ENCODE results near the gene RS1. TPM values are rescaled to one million over a fixed set of nuclear protein-coding genes. Genes with fewer than 3 reads are reported as not detected.

RS1 gene
- polyA plus RNA-seq, 1 donor (not counting 4 experiments of a cell fraction or from before 2014, with no cell fraction given), result not detected

GRCh38 chrX:18691431-18691830, 19.5 kb upstream of the RS1 start:
- Histone ChIP-seq H3K79me2 (ENCODE audit: control insufficient read depth, insufficient read depth, low read length) (no peaks in the 10 kb centered on the region), H3K4me3 (ENCODE audit: control insufficient read depth in 2 of 3, extremely low read depth in 1 of 3, insufficient read depth in 2 of 3, low read depth in 1 of 3, low read length in 3 of 3) (no peak overlapping the region), H3K27ac (ENCODE audit: control insufficient read depth, insufficient read depth, low read length) (no peak overlapping the region), H4K20me1 (ENCODE audit: control insufficient read depth, extremely low read depth, insufficient read depth, low read length) (no peaks in the 10 kb centered on the region), H3K9me3 (ENCODE audit: control insufficient read depth, low read depth, low read length) (no peaks in the 10 kb centered on the region), H3K4me2 (ENCODE audit: control insufficient read depth, extremely low read depth, insufficient read depth, low read depth, low read length) (no peak overlapping the region), H3K27me3 (ENCODE audit: control insufficient read depth, extremely low read depth, insufficient read depth, low read length) (peaks cover under 1% of the 10 kb centered on the region), H3K4me1 (ENCODE audit: control insufficient read depth, extremely low read depth, insufficient read depth, low read length) (no peaks in the 10 kb centered on the region), H2AFZ (ENCODE audit: control insufficient read depth, low read length) (no peak overlapping the region), H3K9ac (ENCODE audit: control insufficient read depth, extremely low read depth, insufficient read depth, low read length) (no peak overlapping the region), H3K36me3 (ENCODE audit: control insufficient read depth in 2 of 2, extremely low read depth in 1 of 2, insufficient read depth in 2 of 2, low read length in 2 of 2) (no peaks in the 10 kb centered on the region), H3K9me1 (ENCODE audit: control insufficient read depth, extremely low read depth, insufficient read depth, low read length) (no peaks in the 10 kb centered on the region)
- DNase-seq (ENCODE audit: low read depth, low spot score) (no peak), FAIRE-seq (no peak)
- no peak for TF ChIP-seq EZH2 (IDR thresholded peaks at IDR 0.05; ENCODE audit: low read length)
- dilution Hi-C loops (cut with MboI; ENCODE audit: extremely low pct_ligation_motif_present, low sequenced_read_pairs), result no loop called here

DNA sequence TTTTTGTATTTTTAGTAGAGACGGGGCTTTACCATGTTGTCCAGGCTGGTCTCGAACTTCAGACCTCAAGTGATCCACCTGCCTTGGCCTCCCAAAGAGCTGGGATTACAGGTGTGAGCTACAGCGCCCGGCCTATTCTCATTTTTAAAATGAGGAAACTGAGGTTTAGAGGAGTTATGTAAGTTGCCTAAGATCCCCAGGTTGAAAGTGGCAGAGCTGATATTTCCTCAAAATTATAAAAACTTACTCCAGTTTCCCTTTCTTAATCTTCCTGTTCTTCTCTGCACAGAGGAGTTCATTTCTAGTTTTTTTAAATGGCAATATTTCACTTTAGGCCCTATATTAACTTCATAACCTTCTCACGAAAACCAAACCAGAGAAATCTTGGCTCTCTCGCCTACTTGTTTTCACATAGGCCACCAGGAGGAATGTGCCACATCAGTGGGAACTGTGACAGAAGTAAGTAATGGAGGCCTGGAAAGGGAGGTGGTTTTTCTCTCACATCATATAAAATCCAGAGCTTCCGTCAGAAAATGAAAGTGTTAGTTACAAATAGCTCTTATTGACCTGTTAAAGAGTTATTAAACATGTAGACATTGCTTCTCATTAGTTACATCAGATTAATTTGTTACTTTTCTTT, 16.1 kb upstream of the RS1 start:
- Histone ChIP-seq H3K79me2 (ENCODE audit: control insufficient read depth, insufficient read depth, low read length) (no peaks in the 10 kb centered on the region), H3K36me3 (ENCODE audit: control insufficient read depth in 2 of 2, extremely low read depth in 1 of 2, insufficient read depth in 2 of 2, low read length in 2 of 2) (no peaks in the 10 kb centered on the region), H3K9me3 (ENCODE audit: control insufficient read depth, low read depth, low read length) (no peaks in the 10 kb centered on the region), H3K9me1 (ENCODE audit: control insufficient read depth, extremely low read depth, insufficient read depth, low read length) (no peaks in the 10 kb centered on the region), H3K4me1 (ENCODE audit: control insufficient read depth, extremely low read depth, insufficient read depth, low read length) (no peaks in the 10 kb centered on the region), H3K27ac (ENCODE audit: control insufficient read depth, insufficient read depth, low read length) (no peak overlapping the region), H3K27me3 (ENCODE audit: control insufficient read depth, extremely low read depth, insufficient read depth, low read length) (no peaks in the 10 kb centered on the region), H3K9ac (ENCODE audit: control insufficient read depth, extremely low read depth, insufficient read depth, low read length) (no peak overlapping the region), H3K4me2 (ENCODE audit: control insufficient read depth, extremely low read depth, insufficient read depth, low read depth, low read length) (no peak overlapping the region), H2AFZ (ENCODE audit: control insufficient read depth, low read length) (no peak overlapping the region), H4K20me1 (ENCODE audit: control insufficient read depth, extremely low read depth, insufficient read depth, low read length) (no peaks in the 10 kb centered on the region), H3K4me3 (ENCODE audit: control insufficient read depth in 2 of 3, extremely low read depth in 1 of 3, insufficient read depth in 2 of 3, low read depth in 1 of 3, low read length in 3 of 3) (no peak overlapping the region)
- FAIRE-seq (no peak), DNase-seq (ENCODE audit: low read depth, low spot score) (no peak)
- dilution Hi-C loops (cut with MboI; ENCODE audit: extremely low pct_ligation_motif_present, low sequenced_read_pairs), result no loop called here
- TF ChIP-seq CTCF (optimal IDR thresholded peaks at IDR 0.05 in 1 of 3, IDR thresholded peaks at IDR 0.05 in 1 of 3, conservative IDR thresholded peaks at IDR 0.05 in 1 of 3; ENCODE audit: extremely low read depth in 1 of 3, insufficient read depth in 2 of 3, low read length in 3 of 3) (no peak), EZH2 (IDR thresholded peaks at IDR 0.05; ENCODE audit: low read length) (no peak)

DNA sequence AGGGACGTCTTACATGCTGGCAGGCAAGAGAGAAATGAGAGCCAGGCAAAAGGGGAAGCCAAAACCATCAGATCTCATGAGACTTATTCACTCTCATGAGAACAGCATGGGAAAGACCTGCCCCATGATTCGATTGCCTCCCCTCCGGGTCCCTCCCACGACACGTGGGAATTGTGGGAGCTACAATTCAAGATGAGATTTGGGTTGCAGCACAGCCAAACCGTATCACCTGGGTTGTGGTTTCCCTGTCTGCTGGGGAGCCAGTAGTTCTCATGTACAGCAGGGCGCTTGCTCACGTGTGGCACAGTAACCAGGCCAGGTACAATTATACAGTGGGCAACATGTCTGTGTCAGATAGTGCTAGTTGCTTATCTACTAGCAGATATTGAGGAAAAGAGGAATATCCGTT, 11.1 kb upstream of the RS1 start:
- Histone ChIP-seq H3K4me1 (ENCODE audit: control insufficient read depth, extremely low read depth, insufficient read depth, low read length) (no peaks in the 10 kb centered on the region), H3K79me2 (ENCODE audit: control insufficient read depth, insufficient read depth, low read length) (no peaks in the 10 kb centered on the region), H3K9me1 (ENCODE audit: control insufficient read depth, extremely low read depth, insufficient read depth, low read length) (no peaks in the 10 kb centered on the region), H3K4me3 (ENCODE audit: control insufficient read depth in 2 of 3, extremely low read depth in 1 of 3, insufficient read depth in 2 of 3, low read depth in 1 of 3, low read length in 3 of 3) (no peak overlapping the region), H2AFZ (ENCODE audit: control insufficient read depth, low read length) (no peak overlapping the region), H3K36me3 (ENCODE audit: control insufficient read depth in 2 of 2, extremely low read depth in 1 of 2, insufficient read depth in 2 of 2, low read length in 2 of 2) (no peaks in the 10 kb centered on the region), H4K20me1 (ENCODE audit: control insufficient read depth, extremely low read depth, insufficient read depth, low read length) (no peaks in the 10 kb centered on the region), H3K9me3 (ENCODE audit: control insufficient read depth, low read depth, low read length) (no peaks in the 10 kb centered on the region), H3K4me2 (ENCODE audit: control insufficient read depth, extremely low read depth, insufficient read depth, low read depth, low read length) (no peak overlapping the region), H3K27ac (ENCODE audit: control insufficient read depth, insufficient read depth, low read length) (no peak overlapping the region), H3K9ac (ENCODE audit: control insufficient read depth, extremely low read depth, insufficient read depth, low read length) (no peak overlapping the region), H3K27me3 (ENCODE audit: control insufficient read depth, extremely low read depth, insufficient read depth, low read length) (no peaks in the 10 kb centered on the region)
- FAIRE-seq (no peak), DNase-seq (ENCODE audit: low read depth, low spot score) (no peak)
- TF ChIP-seq CTCF (optimal IDR thresholded peaks at IDR 0.05 in 1 of 3, IDR thresholded peaks at IDR 0.05 in 1 of 3, conservative IDR thresholded peaks at IDR 0.05 in 1 of 3; ENCODE audit: extremely low read depth in 1 of 3, insufficient read depth in 2 of 3, low read length in 3 of 3), result no peak
- TF ChIP-seq EZH2 (IDR thresholded peaks at IDR 0.05; ENCODE audit: low read length), result no peak
- dilution Hi-C loops (cut with MboI; ENCODE audit: extremely low pct_ligation_motif_present, low sequenced_read_pairs), result no loop called here
